GM21367 (cell line): ENCODE measurements around the gene APCDD1.

Experiments used
- ATAC-seq: cut with Tn5 transposase; IDR thresholded peaks from one replicate; pipeline ENCODE4 v1.9.1; 2021; ENCODE audit not compliant: unreplicated experiment

APCDD1 gene

GRCh38 chr18:10453806-10454680 is at the start of gene APCDD1:
APCDD1 (plus strand) TSS chr18:10454635; CDS start chr18:10454982, 347 bp downstream.
- ATAC-seq: no peak

- no peak for ATAC-seq
These were observed 49.4 kb upstream of the APCDD1 start for GRCh38 chr18:10405014-10405493.

GRCh38 chr18:10405816-10406663 is 48.4 kb upstream of the APCDD1 start:
- ATAC-seq: no peak

- ATAC-seq: no peak
These were observed 46.3 kb upstream of the APCDD1 start for GRCh38 chr18:10408131-10408530.

- ATAC-seq: no peak
These were observed 45.4 kb upstream of the APCDD1 start for GRCh38 chr18:10409041-10409440.

GRCh38 chr18:10410472-10411308 is 43.7 kb upstream of the APCDD1 start:
- no peak for ATAC-seq

GRCh38 chr18:10412933-10413332 is 41.5 kb upstream of the APCDD1 start:
- no peak for ATAC-seq

GRCh38 chr18:10413722-10414121 is 40.7 kb upstream of the APCDD1 start:
- no peak for ATAC-seq

- ATAC-seq: no peak
These were observed 40.1 kb upstream of the APCDD1 start for GRCh38 chr18:10414293-10414842.

- ATAC-seq: no peak
These were observed 38.4 kb upstream of the APCDD1 start for GRCh38 chr18:10416065-10416464.

- no peak for ATAC-seq
These were observed 37.2 kb upstream of the APCDD1 start for GRCh38 chr18:10417191-10417590.

GRCh38 chr18:10417664-10418063 is 36.8 kb upstream of the APCDD1 start:
- no peak for ATAC-seq

- no peak for ATAC-seq
These were observed 35.6 kb upstream of the APCDD1 start for GRCh38 chr18:10418836-10419235.

- no peak for ATAC-seq
These were observed 34.9 kb upstream of the APCDD1 start for GRCh38 chr18:10419420-10420103.

GRCh38 chr18:10420561-10421352 is 33.7 kb upstream of the APCDD1 start:
- ATAC-seq: no peak

GRCh38 chr18:10421859-10422258 is 32.6 kb upstream of the APCDD1 start:
- ATAC-seq: no peak

GRCh38 chr18:10422731-10423130 is 31.7 kb upstream of the APCDD1 start:
- no peak for ATAC-seq

- ATAC-seq: no peak
These were observed 29.7 kb upstream of the APCDD1 start for GRCh38 chr18:10424585-10425307.

GRCh38 chr18:10430677-10431076 is 23.8 kb upstream of the APCDD1 start:
- ATAC-seq: no peak
